Dermis microvascular lymphatic vessel endothelial cell (primary cell): Measurements from ENCODE around the gene CDC27. TPM values are rescaled to one million over a fixed set of nuclear protein-coding genes. Genes with fewer than 3 reads are reported as not detected.
"Not testable (repeated sequence)": the region's sequence is repeated elsewhere in the genome, so short reads cannot be mapped to it uniquely, and the experiment has no call there.

Experiments
- DNase-seq, 2 donors: peaks; one replicate each; pipeline versions ENCODE4 v3.0.0 to v3.0.0-alpha.2; 2010; ENCODE audit warnings: low read depth in 2 of 2
- total RNA-seq: library from RNA; depleted of rRNA; stranded (reverse); fragments of >200 nt; gene quantifications from 2 replicates; pipeline ENCODE4 v1.2.1, GENCODE V29; 2014

CDC27 gene
- total RNA-seq, 1 donor from 2014 or later, result 123 TPM

DNA sequence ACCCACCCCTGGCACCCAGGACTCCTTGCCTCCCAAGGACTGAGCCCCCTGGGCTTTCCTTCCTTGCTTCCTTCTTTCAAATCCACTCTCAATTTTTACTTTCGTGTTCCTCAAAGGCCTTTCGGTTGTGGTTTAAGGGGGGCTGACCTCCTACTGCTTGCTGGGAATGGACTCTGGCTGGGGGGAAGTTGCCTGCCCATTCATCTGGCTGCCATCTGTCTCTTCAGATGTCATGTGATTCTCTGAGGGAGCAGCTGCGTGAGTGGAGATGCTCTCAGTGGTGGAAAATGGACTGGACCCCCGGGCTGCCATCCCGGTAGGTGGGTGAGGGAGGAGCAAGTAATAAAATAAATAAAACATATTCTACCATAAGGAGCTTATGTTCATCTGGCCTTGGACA, 116.2 kb downstream of the CDC27 start:
- no peak for DNase-seq

DNA sequence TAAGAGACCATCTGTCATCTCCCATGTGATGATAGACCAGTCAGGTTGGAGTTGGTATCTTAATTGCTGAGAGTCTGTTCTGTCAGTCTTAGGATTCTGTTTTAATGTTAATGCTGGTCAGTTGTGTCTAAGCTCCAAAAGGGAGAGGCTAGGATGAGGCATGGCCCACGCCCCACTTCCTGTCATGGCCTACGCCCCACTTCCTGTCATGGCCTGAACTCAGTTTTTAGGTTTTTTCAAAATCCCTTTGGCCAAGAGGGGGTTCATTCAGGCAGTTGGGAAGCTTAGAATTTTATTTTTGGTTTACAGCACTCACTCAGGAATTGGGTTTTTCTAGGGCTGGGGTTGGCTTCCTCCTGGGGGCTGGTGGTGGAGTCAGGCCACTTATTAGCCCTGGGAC, 117.9 kb downstream of the CDC27 start:
- DNase-seq, result not testable (repeated sequence)

DNA sequence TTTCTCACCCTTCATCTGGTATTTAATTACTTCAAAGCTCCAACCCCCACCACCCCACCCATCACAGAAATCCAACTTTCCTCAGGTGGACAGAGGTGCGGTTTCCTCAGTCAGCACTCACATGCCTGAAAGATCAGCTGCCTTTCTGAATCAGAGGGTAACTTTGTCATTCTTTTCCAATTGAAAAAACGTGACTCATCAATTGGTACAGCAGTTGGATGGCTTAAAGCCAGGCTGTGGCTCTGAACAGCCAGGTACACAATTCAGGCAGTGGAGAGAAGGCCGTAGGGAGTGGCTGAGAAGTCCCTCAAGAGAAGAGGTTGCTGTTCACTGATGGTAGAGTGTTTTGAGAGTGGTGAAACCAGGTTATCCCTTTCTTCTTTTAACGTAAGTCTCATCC, 118.8 kb downstream of the CDC27 start:
- peak; percentile 64 to 76 for DNase-seq

Other genes starting within 250 kb of the CDC27 start
- gene RPRML, start 210.0 kb downstream of the CDC27 start, total RNA-seq, result not detected in 2 replicates
- gene MYL4, start 20.1 kb upstream of the CDC27 start, total RNA-seq, result 0.76 and 0.90 TPM in 2 replicates
- gene ITGB3, start 64.5 kb upstream of the CDC27 start, total RNA-seq, result 149 and 223 TPM in 2 replicates
- 2.3 and 4.2 TPM in 2 replicates for gene EFCAB13, start 134.7 kb upstream of the CDC27 start, total RNA-seq